Endothelial cell (in vitro differentiated cells): Measurements from ENCODE around the gene RAD18. TPM values are rescaled to one million over a fixed set of nuclear protein-coding genes. Genes with fewer than 3 reads are reported as not detected.
A peak's percentile ranks its signal among the peaks of the same experiment; 100 is the strongest.

ENCODE experiments used
- DNase-seq: peaks from one replicate; pipeline ENCODE4 v3.0.0; 2021; ENCODE audit warnings: low spot score
- H3K27ac Mint-ChIP-seq: one replicate; pipeline ENCODE4 v1.8.0; 2021; ENCODE audit warnings: mixed read lengths, inconsistent platforms; ENCODE audit not compliant: unreplicated experiment
- H3K27me3 Mint-ChIP-seq: one replicate; pipeline ENCODE4 v1.8.0; 2021; ENCODE audit warnings: mild to moderate bottlenecking, moderate library complexity, mixed read lengths, inconsistent platforms; ENCODE audit not compliant: unreplicated experiment
- H3K36me3 Mint-ChIP-seq: one replicate; pipeline ENCODE4 v1.8.0; 2021; ENCODE audit warnings: mild to moderate bottlenecking, low read depth, mixed read lengths, inconsistent platforms; ENCODE audit not compliant: unreplicated experiment
- H3K4me1 Mint-ChIP-seq: one replicate; pipeline ENCODE4 v1.8.0; 2021; ENCODE audit warnings: mild to moderate bottlenecking, mixed read lengths, inconsistent platforms; ENCODE audit not compliant: unreplicated experiment
- H3K4me3 Mint-ChIP-seq: one replicate; pipeline ENCODE4 v1.8.0; 2021; ENCODE audit warnings: mild to moderate bottlenecking, mixed read lengths, inconsistent platforms; ENCODE audit not compliant: unreplicated experiment
- H3K9me3 Mint-ChIP-seq: one replicate; pipeline ENCODE4 v1.8.0; 2021; ENCODE audit warnings: mixed read lengths, inconsistent platforms; ENCODE audit not compliant: unreplicated experiment
- CTCF ChIP-seq: fragments of 200-600 bp; sonication (generic); IDR thresholded peaks from one replicate; pipeline ENCODE4 v1.5.0; 2021; ENCODE audit warnings: antibody characterized with exemption; ENCODE audit not compliant: unreplicated experiment
- total RNA-seq: library from RNA; stranded (reverse); fragmentation: NEBNext Ultra II Directional; extraction: Animal tissue kit (Norgen Biotek cat#: 25700); gene quantifications from one replicate; pipeline ENCODE4 v1.2.1, GENCODE V29; 2021; ENCODE audit not compliant: unreplicated experiment

The RAD18 gene
- total RNA-seq, 1 donor from 2014 or later = 12.2 TPM

GRCh38 chr3:8884630-8885290, 78.5 kb downstream of the RAD18 start:
- Mint-ChIP-seq H3K36me3 (peaks cover 5% of the 10 kb centered on the region), H3K9me3 (no peaks in the 10 kb centered on the region), H3K4me3 (no peak overlapping the region), H3K27ac (no peak overlapping the region), H3K27me3 (peaks cover 4% of the 10 kb centered on the region), H3K4me1 (peaks cover 22% of the 10 kb centered on the region)
- no peak for DNase-seq
- TF ChIP-seq CTCF = no peak

- DNase-seq = no peak
- no peaks in the 10 kb centered on the region for H3K9me3 Mint-ChIP-seq
- peaks cover 2% of the 10 kb centered on the region for H3K27me3 Mint-ChIP-seq
- H3K27ac Mint-ChIP-seq = peak overlapping the region; percentile 92
- no peak overlapping the region for H3K4me3 Mint-ChIP-seq
- TF ChIP-seq CTCF = no peak
- H3K4me1 Mint-ChIP-seq = peaks cover 28% of the 10 kb centered on the region
- peaks cover 5% of the 10 kb centered on the region for H3K36me3 Mint-ChIP-seq
Observed at GRCh38 chr3:8882642-8883041, 80.6 kb downstream of the RAD18 start.

- H3K36me3 Mint-ChIP-seq = peaks cover 5% of the 10 kb centered on the region
- peak; percentile 8 for DNase-seq
- peak overlapping the region; percentile 19 for H3K4me3 Mint-ChIP-seq
- TF ChIP-seq CTCF = no peak
- H3K4me1 Mint-ChIP-seq = peaks cover 30% of the 10 kb centered on the region
- H3K27ac Mint-ChIP-seq = peak overlapping the region; percentile 92
- H3K27me3 Mint-ChIP-seq = peaks cover 2% of the 10 kb centered on the region
- no peaks in the 10 kb centered on the region for H3K9me3 Mint-ChIP-seq
Observed at GRCh38 chr3:8882171-8882593, 81.1 kb downstream of the RAD18 start.

GRCh38 chr3:8879347-8879944, 83.8 kb downstream of the RAD18 start:
- Mint-ChIP-seq H3K4me1 (peaks cover 26% of the 10 kb centered on the region), H3K4me3 (no peak overlapping the region), H3K27ac (no peak overlapping the region), H3K27me3 (peaks cover 2% of the 10 kb centered on the region), H3K36me3 (peaks cover 5% of the 10 kb centered on the region), H3K9me3 (no peaks in the 10 kb centered on the region)
- no peak for DNase-seq
- TF ChIP-seq CTCF = no peak

GRCh38 chr3:8875836-8876235, 87.4 kb downstream of the RAD18 start:
- H3K4me1 Mint-ChIP-seq = peaks cover 18% of the 10 kb centered on the region
- H3K9me3 Mint-ChIP-seq = no peaks in the 10 kb centered on the region
- no peak overlapping the region for H3K4me3 Mint-ChIP-seq
- H3K27ac Mint-ChIP-seq = no peak overlapping the region
- peaks cover 5% of the 10 kb centered on the region for H3K27me3 Mint-ChIP-seq
- H3K36me3 Mint-ChIP-seq = peaks cover 3% of the 10 kb centered on the region
- TF ChIP-seq CTCF = no peak
- no peak for DNase-seq
